ENCODE measurements around the gene IPO5. TPM values are rescaled to one million over a fixed set of nuclear protein-coding genes. Genes with fewer than 3 reads are reported as not detected.

IPO5 gene
- total RNA-seq, 1 donor from 2014 or later: 727 TPM

DNA sequence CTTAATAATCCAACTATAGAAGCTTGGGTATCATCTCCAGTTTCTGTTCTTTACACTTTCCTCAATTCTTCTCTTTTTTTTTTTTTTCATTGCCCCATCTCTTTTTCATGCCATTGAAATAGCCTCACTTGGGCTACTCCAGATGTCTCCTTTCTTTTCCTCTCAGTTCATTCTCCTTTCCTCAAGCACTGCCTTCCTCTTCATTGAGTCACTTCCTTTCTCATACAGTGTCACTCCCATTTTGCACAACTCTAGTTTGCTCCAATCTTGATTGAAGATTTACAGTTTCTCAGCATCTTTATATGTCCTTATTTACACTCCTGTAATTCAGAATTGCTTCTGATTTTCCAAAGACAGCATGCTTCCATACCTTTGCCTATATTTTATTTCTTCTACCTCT, 61.3 kb downstream of the IPO5 start:
- Histone ChIP-seq H3K36me3 (peaks cover 41% of the 10 kb centered on the region), H2AFZ (replicated peaks) (no peak overlapping the region), H3F3A (ENCODE audit: low read depth) (peaks cover 5% of the 10 kb centered on the region), H3K9ac (no peak overlapping the region), H3K27ac (no peak overlapping the region), H3K4me1 (no peaks in the 10 kb centered on the region), H4K20me1 (ENCODE audit: low read depth) (no peaks in the 10 kb centered on the region), H3K4me3 (no peak overlapping the region), H3K79me2 (ENCODE audit: low read depth) (no peaks in the 10 kb centered on the region), H3K4me2 (no peak overlapping the region), H3K9me3 (ENCODE audit: low read depth) (no peaks in the 10 kb centered on the region), H3K27me3 (no peaks in the 10 kb centered on the region)
- Mint-ChIP-seq H3K27me3 (ENCODE audit: insufficient read depth, low read depth) (peaks cover 2% of the 10 kb centered on the region), H3K27ac (no peak overlapping the region), H3K36me3 (peaks cover 42% of the 10 kb centered on the region), H3K4me3 (no peak overlapping the region), H3K4me1 (no peaks in the 10 kb centered on the region), H3K9me3 (no peaks in the 10 kb centered on the region)
- DNase-seq (ENCODE audit: low spot score): no peak
- TF ChIP-seq EZH2phosphoT487 (IDR thresholded peaks at IDR 0.05): no peak
- no peak for TF ChIP-seq EZH2 (IDR thresholded peaks at IDR 0.05)
- TF ChIP-seq CTCF (IDR thresholded peaks at IDR 0.05): no peak

- TF ChIP-seq EZH2 (IDR thresholded peaks at IDR 0.05): no peak
- TF ChIP-seq CTCF (IDR thresholded peaks at IDR 0.05): no peak
- no peak for TF ChIP-seq EZH2phosphoT487 (IDR thresholded peaks at IDR 0.05)
- Histone ChIP-seq H3K9ac (no peak overlapping the region), H3K79me2 (ENCODE audit: low read depth) (no peaks in the 10 kb centered on the region), H3K36me3 (peaks cover 40% of the 10 kb centered on the region), H2AFZ (replicated peaks) (no peak overlapping the region), H3K27me3 (no peaks in the 10 kb centered on the region), H3K9me3 (ENCODE audit: low read depth) (no peaks in the 10 kb centered on the region), H3K27ac (no peak overlapping the region), H3K4me3 (no peak overlapping the region), H3K4me1 (no peaks in the 10 kb centered on the region), H3K4me2 (no peak overlapping the region), H4K20me1 (ENCODE audit: low read depth) (no peaks in the 10 kb centered on the region), H3F3A (ENCODE audit: low read depth) (peaks cover 29% of the 10 kb centered on the region)
- H3K4me1 Mint-ChIP-seq: no peaks in the 10 kb centered on the region
- no peak overlapping the region for H3K27ac Mint-ChIP-seq
- H3K9me3 Mint-ChIP-seq: no peaks in the 10 kb centered on the region
- DNase-seq (ENCODE audit: low spot score): no peak
- H3K36me3 Mint-ChIP-seq: peaks cover 36% of the 10 kb centered on the region
- peaks cover 2% of the 10 kb centered on the region for H3K27me3 Mint-ChIP-seq (ENCODE audit: insufficient read depth, low read depth)
- H3K4me3 Mint-ChIP-seq: no peak overlapping the region
Measured at GRCh38 chr13:98018293-98018692, 64.8 kb downstream of the IPO5 start.

- no peak overlapping the region for H3K27ac Mint-ChIP-seq
Measured at GRCh38 chr13:98019186-98019585, 65.7 kb downstream of the IPO5 start.

More at GRCh38 chr13:98019186-98019585, 65.7 kb downstream of the IPO5 start:
- H3F3A ChIP-seq (ENCODE audit: low read depth): peaks cover 37% of the 10 kb centered on the region
- Mint-ChIP-seq H3K9me3 (no peaks in the 10 kb centered on the region), H3K4me3 (no peak overlapping the region), H3K27me3 (ENCODE audit: insufficient read depth, low read depth) (peaks cover 2% of the 10 kb centered on the region), H3K36me3 (peaks cover 34% of the 10 kb centered on the region), H3K4me1 (no peaks in the 10 kb centered on the region)
- no peak overlapping the region for H2AFZ ChIP-seq (replicated peaks)
- H3K27me3 ChIP-seq: no peaks in the 10 kb centered on the region
- H3K4me2 ChIP-seq: no peak overlapping the region
- H3K27ac ChIP-seq: no peak overlapping the region
- H3K4me1 ChIP-seq: no peaks in the 10 kb centered on the region
- no peak for TF ChIP-seq EZH2phosphoT487 (IDR thresholded peaks at IDR 0.05)
- no peak for TF ChIP-seq CTCF (IDR thresholded peaks at IDR 0.05)
- no peak for TF ChIP-seq EZH2 (IDR thresholded peaks at IDR 0.05)
- no peak overlapping the region for H3K4me3 ChIP-seq
- H3K36me3 ChIP-seq: peaks cover 40% of the 10 kb centered on the region
- no peaks in the 10 kb centered on the region for H3K9me3 ChIP-seq (ENCODE audit: low read depth)
- no peak overlapping the region for H3K9ac ChIP-seq
- no peak for DNase-seq (ENCODE audit: low spot score)
- H3K79me2 ChIP-seq (ENCODE audit: low read depth): no peaks in the 10 kb centered on the region
- no peaks in the 10 kb centered on the region for H4K20me1 ChIP-seq (ENCODE audit: low read depth)

All from neural progenitor cell (in vitro differentiated cells).